SU-DHL-6 (cell line): ENCODE measurements around the gene FBN1.

Experiments used
- H2AFZ ChIP-seq: fragments of 200-600 bp; sonication (generic); 2 replicates; pipeline ENCODE4 v1.6.1; 2014; ENCODE audit warnings: low read depth, mild to moderate bottlenecking, moderate library complexity, mixed read lengths, antibody characterized with exemption, low read length; ENCODE audit not compliant: severe bottlenecking
- H3F3A ChIP-seq: fragments of 200-600 bp; shearing (Covaris generic); 2 replicates; pipeline ENCODE4 v1.6.0; 2016; ENCODE audit warnings: antibody characterized with exemption, mild to moderate bottlenecking; ENCODE audit not compliant: insufficient read depth
- H3K27ac ChIP-seq: fragments of 200-600 bp; sonication (generic); 2 replicates; pipeline ENCODE4 v1.5.1; 2016; ENCODE audit warnings: low read depth, mild to moderate bottlenecking, low read length, moderate library complexity, mixed read lengths
- H3K27me3 ChIP-seq: fragments of 200-600 bp; sonication (generic), shearing (Covaris generic); 2 replicates; pipeline ENCODE4 v1.6.0; 2014; ENCODE audit warnings: mild to moderate bottlenecking, low read length
- H3K36me3 ChIP-seq: fragments of 200-600 bp; sonication (generic); 2 replicates; pipeline ENCODE4 v1.6.1; 2014; ENCODE audit warnings: mild to moderate bottlenecking, low read length, mixed read lengths
- H3K4me2 ChIP-seq: fragments of 300-600, 200-600 bp; shearing (Covaris generic), sonication (generic); 2 replicates; pipeline ENCODE4 v1.6.0; 2014; ENCODE audit warnings: low read length, low read depth, mild to moderate bottlenecking; ENCODE audit not compliant: poor library complexity, severe bottlenecking
- H3K4me3 ChIP-seq: fragments of 200-600 bp; sonication (generic); 2 replicates; pipeline ENCODE4 v1.5.1; 2014; ENCODE audit warnings: antibody characterized with exemption, low read length, mild to moderate bottlenecking, mixed read lengths; ENCODE audit not compliant: insufficient read depth, poor library complexity, severe bottlenecking
- H3K79me2 ChIP-seq: fragments of 200-600 bp; sonication (generic); 2 replicates; pipeline ENCODE4 v1.6.1; 2014; ENCODE audit warnings: mild to moderate bottlenecking, low read length, moderate library complexity; ENCODE audit not compliant: insufficient read depth
- H3K9ac ChIP-seq: fragments of 200-600 bp; sonication (generic); 2 replicates; pipeline ENCODE4 v1.7.0; 2014; ENCODE audit warnings: mild to moderate bottlenecking, low read length
- H3K9me2 ChIP-seq: fragments of 200-600 bp; sonication (generic); replicated peaks from 2 replicates; pipeline ENCODE4 v1.6.1; 2014; ENCODE audit warnings: low read length; ENCODE audit not compliant: insufficient read depth
- H3K9me3 ChIP-seq: fragments of 200-600 bp; sonication (generic); 2 replicates; pipeline ENCODE4 v1.6.1; 2014; ENCODE audit warnings: low read length, mixed read lengths; ENCODE audit not compliant: insufficient read depth
- H4K20me1 ChIP-seq: fragments of 200-600 bp; sonication (generic); 2 replicates; pipeline ENCODE4 v1.6.1; 2014; ENCODE audit warnings: low read depth, mild to moderate bottlenecking, antibody characterized with exemption, low read length, moderate library complexity, mixed read lengths
- CTCF ChIP-seq: fragments of 200-600 bp; sonication (generic); IDR thresholded peaks from one replicate; pipeline ENCODE4 v1.5.1; 2017; ENCODE audit warnings: antibody characterized with exemption, mild to moderate bottlenecking, low read length, moderate library complexity; ENCODE audit not compliant: insufficient read depth, poor library complexity, severe bottlenecking
- EZH2phosphoT487 ChIP-seq: fragments of 200-600 bp; sonication (generic), shearing (Covaris generic); conservative IDR thresholded peaks from 2 replicates; pipeline ENCODE4 v1.6.1; 2018; ENCODE audit warnings: mild to moderate bottlenecking, antibody characterized with exemption, low read length, moderate library complexity, mixed read lengths

Gene FBN1

GRCh38 chr15:48374472-48374871 lies 271.0 kb downstream of the FBN1 start:
- H3K27ac ChIP-seq: no peak overlapping the region
- no peak overlapping the region for H2AFZ ChIP-seq
- TF ChIP-seq EZH2phosphoT487: no peak
- no peak for TF ChIP-seq CTCF
- no peak overlapping the region for H3K4me2 ChIP-seq
- no peaks in the 10 kb centered on the region for H3K36me3 ChIP-seq
- no peaks in the 10 kb centered on the region for H3K9me3 ChIP-seq
- H3K9ac ChIP-seq: no peak overlapping the region
- H3K27me3 ChIP-seq: no peaks in the 10 kb centered on the region
- no peaks in the 10 kb centered on the region for H3F3A ChIP-seq
- no peaks in the 10 kb centered on the region for H4K20me1 ChIP-seq
- H3K79me2 ChIP-seq: no peaks in the 10 kb centered on the region
- H3K9me2 ChIP-seq: no peaks in the 10 kb centered on the region
- no peak overlapping the region for H3K4me3 ChIP-seq

- Histone ChIP-seq H3K36me3 (no peaks in the 10 kb centered on the region), H4K20me1 (no peaks in the 10 kb centered on the region), H3K9me3 (no peaks in the 10 kb centered on the region), H2AFZ (no peak overlapping the region), H3K9me2 (no peaks in the 10 kb centered on the region), H3K27me3 (no peaks in the 10 kb centered on the region), H3K4me2 (no peak overlapping the region), H3F3A (no peaks in the 10 kb centered on the region), H3K4me3 (no peak overlapping the region), H3K9ac (no peak overlapping the region), H3K27ac (no peak overlapping the region), H3K79me2 (no peaks in the 10 kb centered on the region)
- no peak for TF ChIP-seq CTCF
- TF ChIP-seq EZH2phosphoT487: no peak
Observed at GRCh38 chr15:48373821-48374451, 271.6 kb downstream of the FBN1 start.

GRCh38 chr15:48371961-48372360 lies 273.5 kb downstream of the FBN1 start:
- H3K27me3 ChIP-seq: no peaks in the 10 kb centered on the region
- no peaks in the 10 kb centered on the region for H3K36me3 ChIP-seq
- no peaks in the 10 kb centered on the region for H3K9me2 ChIP-seq
- TF ChIP-seq CTCF: no peak
- TF ChIP-seq EZH2phosphoT487: no peak
- no peaks in the 10 kb centered on the region for H4K20me1 ChIP-seq
- H3K4me2 ChIP-seq: no peak overlapping the region
- H2AFZ ChIP-seq: no peak overlapping the region
- no peaks in the 10 kb centered on the region for H3K9me3 ChIP-seq
- no peaks in the 10 kb centered on the region for H3F3A ChIP-seq
- H3K9ac ChIP-seq: no peak overlapping the region
- H3K79me2 ChIP-seq: no peaks in the 10 kb centered on the region
- H3K4me3 ChIP-seq: no peak overlapping the region
- H3K27ac ChIP-seq: no peak overlapping the region
